Measurements from ENCODE around the gene PSD. TPM values are rescaled to one million over a fixed set of nuclear protein-coding genes. Genes with fewer than 3 reads are reported as not detected.

Gene PSD
- total RNA-seq, 4 donors from 2014 or later = 0.22 to 3.4 (median 0.93) TPM

DNA sequence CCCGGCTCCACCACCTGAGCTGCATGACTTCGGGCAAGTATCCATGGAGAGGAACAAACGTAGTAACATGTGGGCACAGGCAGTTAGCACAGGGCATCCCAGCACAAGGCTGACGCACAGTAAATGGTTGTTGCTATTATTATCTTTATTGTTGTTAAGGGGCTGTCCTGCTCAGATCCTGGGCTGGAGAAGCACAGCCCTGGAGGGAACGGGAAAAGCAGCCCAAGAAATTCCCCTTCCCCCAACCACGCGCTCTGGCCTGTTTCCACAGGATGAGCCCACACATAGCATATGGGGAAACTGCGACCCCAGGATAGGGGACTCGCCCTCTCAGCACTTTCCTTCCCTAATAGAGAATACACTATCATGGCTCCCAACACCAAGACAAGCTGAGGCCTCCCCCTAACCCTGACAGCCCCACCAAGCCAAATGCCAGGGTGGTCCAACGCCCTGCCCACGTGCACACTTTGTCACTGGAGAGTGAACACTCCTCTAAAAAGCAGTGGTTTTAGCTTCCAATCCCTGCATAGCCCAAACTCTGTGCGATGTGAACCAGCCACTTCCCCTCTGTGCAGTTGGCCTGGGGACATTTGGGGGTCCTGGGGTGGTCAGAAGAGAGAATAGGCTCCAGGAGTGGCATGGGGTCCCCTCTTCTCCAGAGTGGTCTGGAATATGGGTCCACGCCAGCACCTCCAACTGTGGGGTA, 11.0 kb downstream of the PSD start:
- intact Hi-C loops (cut with DNase I) = no loop called here
- Histone ChIP-seq H3K4me1 (peaks cover 11 to 29% (median 13%) of the 10 kb centered on the region in 3 donors), H3K27ac (no peak overlapping the region), H3K4me3 (no peak overlapping the region), H3K9me3 (no peaks in the 10 kb centered on the region), H3K36me3 (peaks cover under 1 to 7% (median 4%) of the 10 kb centered on the region in 3 donors), H3K27me3 (peaks cover 7 to 65% (median 30%) of the 10 kb centered on the region in 4 donors)
- no peak for DNase-seq
- TF ChIP-seq, protein P1, sequence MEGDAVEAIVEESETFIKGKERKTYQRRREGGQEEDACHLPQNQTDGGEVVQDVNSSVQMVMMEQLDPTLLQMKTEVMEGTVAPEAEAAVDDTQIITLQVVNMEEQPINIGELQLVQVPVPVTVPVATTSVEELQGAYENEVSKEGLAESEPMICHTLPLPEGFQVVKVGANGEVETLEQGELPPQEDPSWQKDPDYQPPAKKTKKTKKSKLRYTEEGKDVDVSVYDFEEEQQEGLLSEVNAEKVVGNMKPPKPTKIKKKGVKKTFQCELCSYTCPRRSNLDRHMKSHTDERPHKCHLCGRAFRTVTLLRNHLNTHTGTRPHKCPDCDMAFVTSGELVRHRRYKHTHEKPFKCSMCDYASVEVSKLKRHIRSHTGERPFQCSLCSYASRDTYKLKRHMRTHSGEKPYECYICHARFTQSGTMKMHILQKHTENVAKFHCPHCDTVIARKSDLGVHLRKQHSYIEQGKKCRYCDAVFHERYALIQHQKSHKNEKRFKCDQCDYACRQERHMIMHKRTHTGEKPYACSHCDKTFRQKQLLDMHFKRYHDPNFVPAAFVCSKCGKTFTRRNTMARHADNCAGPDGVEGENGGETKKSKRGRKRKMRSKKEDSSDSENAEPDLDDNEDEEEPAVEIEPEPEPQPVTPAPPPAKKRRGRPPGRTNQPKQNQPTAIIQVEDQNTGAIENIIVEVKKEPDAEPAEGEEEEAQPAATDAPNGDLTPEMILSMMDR (IDR thresholded peaks at IDR 0.05) = no peak
- no peak for TF ChIP-seq POLR2A (IDR thresholded peaks at IDR 0.05)
- WGBS, 2 donors = 64 to 65% methylated on average over 12 to 13 of the region's 13 CpGs

DNA sequence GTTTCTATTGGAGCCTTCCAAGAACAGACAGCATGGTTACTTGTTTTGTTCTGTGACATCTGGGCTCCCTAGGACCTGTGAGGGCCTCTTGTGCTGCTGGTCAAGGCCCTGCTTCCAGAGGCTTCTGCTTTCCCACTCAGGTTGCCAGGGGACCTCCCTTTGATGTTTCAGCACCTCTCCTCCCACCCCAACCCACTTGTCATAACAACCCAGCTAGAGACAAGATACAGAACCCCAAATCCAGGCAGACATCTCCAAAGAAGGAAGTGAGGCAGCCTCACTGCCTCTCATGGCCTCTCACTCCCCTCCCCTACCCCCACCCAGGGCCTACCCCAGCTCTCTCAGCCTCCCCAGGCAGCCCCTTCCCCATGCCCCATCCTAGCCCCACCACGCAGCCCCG, 11.8 kb downstream of the PSD start:
- Histone ChIP-seq H3K36me3 (peaks cover 8 to 15% (median 11%) of the 10 kb centered on the region in 3 donors), H3K4me3 (no peak overlapping the region), H3K4me1 (peaks cover 12 to 34% (median 14%) of the 10 kb centered on the region in 3 donors), H3K27me3 (peaks cover 7 to 58% (median 26%) of the 10 kb centered on the region in 4 donors), H3K9me3 (no peaks in the 10 kb centered on the region), H3K27ac (no peak overlapping the region)
- intact Hi-C loops (cut with DNase I) = no loop called here
- DNase-seq = no peak
- 100% methylated on average over 1 of the region's 2 CpGs; no CpG with 5 or more reads in 1 of the 2 donors for WGBS, 2 donors
- TF ChIP-seq, protein P1 (IDR thresholded peaks at IDR 0.05) = no peak
- TF ChIP-seq POLR2A (IDR thresholded peaks at IDR 0.05) = no peak

DNA sequence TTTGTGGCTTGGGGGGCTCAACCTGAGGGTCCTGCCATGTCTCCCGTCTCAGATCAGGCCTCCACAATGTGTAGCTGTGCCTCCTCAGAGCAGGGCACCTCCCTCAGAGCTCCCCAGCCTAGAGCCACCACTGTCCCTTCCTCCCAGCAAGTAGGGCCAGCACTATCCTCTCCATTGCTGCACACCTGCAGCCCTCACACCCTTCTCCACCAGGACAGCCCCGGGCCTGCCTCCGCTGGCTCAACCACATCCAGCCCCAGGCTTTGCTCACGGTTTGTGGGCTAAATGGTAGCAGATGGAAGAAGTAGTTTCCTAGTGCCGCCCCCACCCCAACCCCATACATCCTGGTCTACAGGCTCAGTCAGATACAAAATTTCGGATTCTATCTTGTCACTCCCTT, 13.0 kb downstream of the PSD start:
- no peak for DNase-seq
- Histone ChIP-seq H3K27ac (no peak overlapping the region), H3K9me3 (no peaks in the 10 kb centered on the region), H3K4me3 (no peak overlapping the region), H3K27me3 (peaks cover 7 to 46% (median 16%) of the 10 kb centered on the region in 4 donors), H3K36me3 (peaks cover 17 to 27% (median 23%) of the 10 kb centered on the region in 3 donors), H3K4me1 (peaks cover 13 to 40% (median 15%) of the 10 kb centered on the region in 3 donors)
- 53 to 56% methylated on average over 5 to 6 of the region's 6 CpGs for WGBS, 2 donors
- no peak for TF ChIP-seq POLR2A (IDR thresholded peaks at IDR 0.05)
- TF ChIP-seq, protein P1 (IDR thresholded peaks at IDR 0.05) = no peak
- intact Hi-C loops (cut with DNase I) = no loop called here

DNA sequence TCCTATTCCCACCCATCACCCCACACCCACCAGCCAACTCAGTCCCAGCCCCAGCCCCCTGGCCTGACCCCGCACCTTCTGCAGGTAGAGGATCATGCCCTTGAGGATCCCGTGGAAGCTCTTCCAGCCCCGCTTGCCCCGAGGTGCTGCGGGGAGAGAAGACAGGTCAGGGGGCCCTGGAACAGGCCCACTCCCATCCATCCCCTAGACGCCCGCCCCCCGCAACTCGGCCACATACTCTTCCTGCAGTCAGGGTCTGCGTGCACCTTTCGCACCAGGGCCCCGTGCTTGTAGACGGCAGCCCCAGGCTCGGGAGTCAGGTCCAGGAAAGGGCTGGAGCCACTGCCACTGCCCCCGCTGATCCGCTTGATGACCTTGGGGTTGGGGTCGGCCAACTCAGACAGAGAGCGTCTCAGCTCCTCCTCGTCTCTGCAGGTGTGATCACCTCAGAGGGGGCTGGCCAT, 13.4 kb downstream of the PSD start:
- no peaks in the 10 kb centered on the region for H3K9me3 ChIP-seq
- no peak for DNase-seq
- no peak overlapping the region for H3K27ac ChIP-seq

More for the DNA sequence above, 13.4 kb downstream of the PSD start:
- TF ChIP-seq, protein P1 (IDR thresholded peaks at IDR 0.05) = no peak
- no peak for TF ChIP-seq POLR2A (IDR thresholded peaks at IDR 0.05)
- Histone ChIP-seq H3K27me3 (peaks cover 3 to 41% (median 11%) of the 10 kb centered on the region in 4 donors), H3K4me3 (no peak overlapping the region), H3K36me3 (peaks cover 17 to 32% (median 27%) of the 10 kb centered on the region in 3 donors), H3K4me1 (peaks cover 11 to 40% (median 12%) of the 10 kb centered on the region in 3 donors)
- intact Hi-C loops (cut with DNase I) = no loop called here
- 76 to 95% methylated on average over 8 of the region's 19 CpGs for WGBS, 2 donors

Measured in esophagus squamous epithelium (tissue), 5 donors.